ENCODE measurements around the gene TOP2A. TPM values are rescaled to one million over a fixed set of nuclear protein-coding genes. Genes with fewer than 3 reads are reported as not detected.
A peak's percentile ranks its signal among the peaks of the same experiment; 100 is the strongest.

The TOP2A gene
- total RNA-seq, 1 experiment from 2014 or later: 1,672 TPM

DNA sequence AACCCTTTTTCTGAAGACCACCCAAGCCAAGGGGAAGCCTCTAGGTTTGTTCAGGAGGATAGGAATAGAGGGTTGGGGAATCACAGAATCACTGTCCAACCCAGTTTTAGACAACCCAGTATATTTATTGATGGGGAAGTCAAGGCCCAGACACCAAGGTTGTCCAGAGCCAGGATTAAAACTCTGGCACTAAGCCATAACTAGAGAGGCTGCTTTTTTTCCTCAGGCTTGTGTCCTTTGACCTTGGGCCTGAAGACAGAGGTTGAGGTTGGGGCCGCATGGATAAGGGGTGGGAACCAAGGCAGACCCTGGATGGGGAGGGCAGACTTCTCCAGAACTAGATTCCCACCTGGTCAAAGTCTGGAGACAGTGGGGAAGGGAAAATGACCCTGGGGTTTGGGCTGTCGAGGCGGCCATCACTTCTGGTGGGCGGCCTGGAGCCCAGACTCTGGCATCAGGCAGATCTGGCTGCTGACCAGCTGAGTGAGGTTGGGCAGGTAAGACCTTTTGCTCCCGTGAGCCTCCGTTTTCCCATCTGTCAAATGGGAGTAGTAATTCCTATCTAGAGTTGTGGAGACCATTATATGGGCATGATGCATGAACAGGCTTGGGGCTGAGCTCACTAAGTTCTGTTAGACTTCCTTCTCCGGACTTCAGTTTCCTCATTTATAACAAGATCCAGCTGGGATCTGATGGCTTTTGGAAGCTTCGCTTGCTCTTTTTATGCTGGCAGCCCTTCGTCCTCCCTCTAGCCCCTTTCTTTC, 43.5 kb upstream of the TOP2A start:
- Mint-ChIP-seq H3K27me3 (ENCODE audit: unreplicated experiment) (peaks cover 57% of the 10 kb centered on the region), H3K4me1 (ENCODE audit: low read depth, unreplicated experiment) (peaks cover 23% of the 10 kb centered on the region), H3K4me3 (ENCODE audit: low read depth, unreplicated experiment) (no peak overlapping the region), H3K27ac (ENCODE audit: unreplicated experiment) (no peak overlapping the region), H3K36me3 (ENCODE audit: insufficient read depth, unreplicated experiment) (no peaks in the 10 kb centered on the region), H3K9me3 (ENCODE audit: low read depth, unreplicated experiment) (no peaks in the 10 kb centered on the region)
- TF ChIP-seq, protein P1, sequence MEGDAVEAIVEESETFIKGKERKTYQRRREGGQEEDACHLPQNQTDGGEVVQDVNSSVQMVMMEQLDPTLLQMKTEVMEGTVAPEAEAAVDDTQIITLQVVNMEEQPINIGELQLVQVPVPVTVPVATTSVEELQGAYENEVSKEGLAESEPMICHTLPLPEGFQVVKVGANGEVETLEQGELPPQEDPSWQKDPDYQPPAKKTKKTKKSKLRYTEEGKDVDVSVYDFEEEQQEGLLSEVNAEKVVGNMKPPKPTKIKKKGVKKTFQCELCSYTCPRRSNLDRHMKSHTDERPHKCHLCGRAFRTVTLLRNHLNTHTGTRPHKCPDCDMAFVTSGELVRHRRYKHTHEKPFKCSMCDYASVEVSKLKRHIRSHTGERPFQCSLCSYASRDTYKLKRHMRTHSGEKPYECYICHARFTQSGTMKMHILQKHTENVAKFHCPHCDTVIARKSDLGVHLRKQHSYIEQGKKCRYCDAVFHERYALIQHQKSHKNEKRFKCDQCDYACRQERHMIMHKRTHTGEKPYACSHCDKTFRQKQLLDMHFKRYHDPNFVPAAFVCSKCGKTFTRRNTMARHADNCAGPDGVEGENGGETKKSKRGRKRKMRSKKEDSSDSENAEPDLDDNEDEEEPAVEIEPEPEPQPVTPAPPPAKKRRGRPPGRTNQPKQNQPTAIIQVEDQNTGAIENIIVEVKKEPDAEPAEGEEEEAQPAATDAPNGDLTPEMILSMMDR (IDR thresholded peaks at IDR 0.05; ENCODE audit: unreplicated experiment): no peak
- no TSS peak for BruUV-seq (replicated peaks)
- intact Hi-C loops (cut with micrococcal nuclease; ENCODE audit: unreplicated experiment): no loop called here
- DNase-seq: no peak
- CTCF ChIA-PET: interaction anchor here (0.6 to 53.1 kb wide), 17 partner anchors 17 to 696 kb away, joined by 3 to 4142 read pairs (median 4); partner anchors contain the start of genes CCR7, IGFBP4, PSMD3 and TOP2A

DNA sequence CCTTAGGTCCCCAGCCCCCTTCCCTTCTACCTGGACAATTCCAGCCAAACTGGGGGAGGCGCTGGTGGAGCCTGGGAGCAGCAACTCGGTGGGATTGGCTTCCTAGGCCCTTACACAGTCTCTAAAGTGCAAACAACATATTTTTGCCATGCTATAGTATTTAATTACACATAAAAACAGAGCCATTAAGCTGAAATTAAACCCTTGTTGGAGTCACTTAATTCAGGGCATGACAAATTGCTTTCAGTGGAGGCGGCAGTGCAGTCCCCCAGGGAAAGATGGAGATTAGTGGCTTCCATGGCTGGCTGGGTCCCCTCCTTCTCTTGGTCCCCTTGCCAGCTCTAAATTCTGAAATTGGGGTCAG, 42.9 kb upstream of the TOP2A start:
- H3K27ac Mint-ChIP-seq (ENCODE audit: unreplicated experiment): no peak overlapping the region
- H3K36me3 Mint-ChIP-seq (ENCODE audit: insufficient read depth, unreplicated experiment): no peaks in the 10 kb centered on the region
- H3K4me1 Mint-ChIP-seq (ENCODE audit: low read depth, unreplicated experiment): peaks cover 23% of the 10 kb centered on the region
- no peak for DNase-seq
- TF ChIP-seq, protein P1 (IDR thresholded peaks at IDR 0.05; ENCODE audit: unreplicated experiment): no peak
- no peak overlapping the region for H3K4me3 Mint-ChIP-seq (ENCODE audit: low read depth, unreplicated experiment)
- peaks cover 52% of the 10 kb centered on the region for H3K27me3 Mint-ChIP-seq (ENCODE audit: unreplicated experiment)
- CTCF ChIA-PET: interaction anchor here (0.6 to 53.1 kb wide), 21 partner anchors 16 to 696 kb away, joined by 3 to 4142 read pairs (median 3); partner anchors contain the start of genes CCR7, IGFBP4, PSMD3 and TOP2A
- intact Hi-C loops (cut with micrococcal nuclease; ENCODE audit: unreplicated experiment): no loop called here
- BruUV-seq (replicated peaks): no TSS peak
- H3K9me3 Mint-ChIP-seq (ENCODE audit: low read depth, unreplicated experiment): no peaks in the 10 kb centered on the region

DNA sequence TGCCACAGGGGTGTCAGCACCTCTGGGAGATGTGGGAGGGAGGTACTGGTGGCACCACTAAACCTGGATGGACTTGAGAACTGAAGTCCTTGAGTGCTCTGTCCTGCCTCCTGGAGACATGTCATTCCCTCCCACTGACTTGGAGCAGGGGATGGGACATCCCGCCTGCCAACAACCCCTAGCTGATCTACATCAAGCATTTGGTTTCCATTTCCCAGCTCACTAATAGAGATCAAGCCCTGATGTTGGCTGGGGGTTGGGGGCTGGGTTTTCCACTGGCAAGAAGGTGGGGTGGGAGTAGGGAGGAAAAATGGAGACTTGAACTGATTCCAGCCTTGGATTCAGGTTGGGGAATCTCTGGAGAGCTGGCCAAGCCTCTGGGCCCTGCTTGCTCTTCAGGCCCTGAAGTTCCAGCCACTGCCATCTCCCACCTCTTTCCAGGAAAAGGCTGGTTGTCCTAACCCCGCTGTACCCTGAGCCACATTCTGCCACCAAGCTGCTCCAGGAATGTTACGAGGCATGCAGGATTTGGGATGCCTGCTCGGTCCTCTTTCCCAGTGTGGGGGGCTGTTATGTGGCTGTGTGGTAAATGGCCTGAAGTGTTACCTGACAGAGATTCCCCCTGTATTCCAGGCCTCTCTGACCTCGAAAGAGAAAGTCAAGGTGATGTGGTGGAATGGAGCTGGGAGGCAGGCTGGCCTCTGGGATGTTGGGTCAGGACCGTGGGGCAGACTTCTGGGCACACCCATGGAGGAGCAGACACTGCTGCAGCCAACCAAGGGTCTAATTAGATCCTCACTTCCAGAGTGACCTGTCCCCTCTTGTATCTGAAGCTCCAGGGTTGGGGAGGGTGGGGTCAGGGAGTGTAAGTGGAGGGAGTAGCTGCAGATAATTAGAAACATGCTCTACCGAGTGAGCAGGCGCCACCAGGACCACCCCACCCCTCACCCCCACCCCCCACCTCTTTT, 42.2 kb upstream of the TOP2A start:
- Mint-ChIP-seq H3K27ac (ENCODE audit: unreplicated experiment) (no peak overlapping the region), H3K9me3 (ENCODE audit: low read depth, unreplicated experiment) (no peaks in the 10 kb centered on the region), H3K4me3 (ENCODE audit: low read depth, unreplicated experiment) (no peak overlapping the region), H3K36me3 (ENCODE audit: insufficient read depth, unreplicated experiment) (no peaks in the 10 kb centered on the region), H3K4me1 (ENCODE audit: low read depth, unreplicated experiment) (peaks cover 23% of the 10 kb centered on the region), H3K27me3 (ENCODE audit: unreplicated experiment) (peaks cover 45% of the 10 kb centered on the region)
- no TSS peak for BruUV-seq (replicated peaks)
- DNase-seq: peak; percentile 49
- CTCF ChIA-PET: interaction anchor here (0.5 to 53.1 kb wide), 23 partner anchors 16 to 730 kb away, joined by 3 to 4142 read pairs (median 4); partner anchors contain the start of genes CCR7, IGFBP4, PSMD3 and TOP2A
- intact Hi-C loops (cut with micrococcal nuclease; ENCODE audit: unreplicated experiment): no loop called here
- TF ChIP-seq, protein P1 (IDR thresholded peaks at IDR 0.05; ENCODE audit: unreplicated experiment): no peak

DNA sequence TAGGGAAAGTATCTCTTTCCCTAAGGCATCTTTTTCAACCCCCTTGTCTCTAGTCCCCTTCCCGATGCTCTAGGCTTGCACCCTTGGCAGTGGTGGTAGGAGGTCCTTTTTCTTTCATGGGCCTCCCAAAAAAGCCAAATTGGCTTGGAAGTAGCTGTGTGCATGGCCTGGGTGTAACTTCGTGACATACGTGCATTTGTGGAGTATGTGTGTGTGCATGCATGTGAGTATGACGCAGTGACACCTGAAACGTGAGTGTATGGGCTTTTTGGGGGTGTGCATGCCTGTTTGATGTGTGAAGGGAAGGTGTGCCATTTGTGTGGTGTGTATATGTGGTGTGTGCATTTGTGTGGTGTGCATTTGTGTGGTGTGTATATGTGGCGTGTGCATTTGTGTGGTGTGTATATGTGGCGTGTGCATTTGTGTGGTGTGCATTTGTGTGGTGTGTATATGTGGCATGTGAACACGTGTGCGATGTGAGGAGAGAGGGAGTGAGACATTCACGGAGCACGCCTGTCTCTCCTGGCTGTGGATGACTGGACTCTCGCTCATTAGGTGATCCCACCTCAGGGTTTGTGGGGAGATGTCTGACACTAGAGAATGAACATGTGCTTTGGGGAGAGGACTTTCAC, 41.3 kb upstream of the TOP2A start:
- Mint-ChIP-seq H3K27me3 (ENCODE audit: unreplicated experiment) (peaks cover 35% of the 10 kb centered on the region), H3K4me1 (ENCODE audit: low read depth, unreplicated experiment) (peaks cover 25% of the 10 kb centered on the region), H3K36me3 (ENCODE audit: insufficient read depth, unreplicated experiment) (no peaks in the 10 kb centered on the region), H3K27ac (ENCODE audit: unreplicated experiment) (no peak overlapping the region), H3K4me3 (ENCODE audit: low read depth, unreplicated experiment) (no peak overlapping the region), H3K9me3 (ENCODE audit: low read depth, unreplicated experiment) (no peaks in the 10 kb centered on the region)
- TF ChIP-seq, protein P1 (IDR thresholded peaks at IDR 0.05; ENCODE audit: unreplicated experiment): no peak
- no TSS peak for BruUV-seq (replicated peaks)
- intact Hi-C loops (cut with micrococcal nuclease; ENCODE audit: unreplicated experiment): no loop called here
- DNase-seq: no peak
- CTCF ChIA-PET: interaction anchor here (0.5 to 53.1 kb wide), 18 partner anchors 15 to 837 kb away, joined by 3 to 4142 read pairs (median 4); partner anchors contain the start of genes CASC3, CCR7, IGFBP4 and PSMD3
